GM10847 (cell line): Measurements from ENCODE around the gene FEZ2.

Experiments used
- POLR2A ChIP-seq: IDR thresholded peaks from 2 replicates; pipeline ENCODE4 v1.6.1; 2011; ENCODE audit not compliant: insufficient read length; ENCODE audit errors: extremely low read depth

The FEZ2 gene

GRCh38 chr2:36530178-36530982, 67.6 kb downstream of the FEZ2 start:
- no peak for TF ChIP-seq POLR2A

GRCh38 chr2:36528766-36529392, 69.1 kb downstream of the FEZ2 start:
- TF ChIP-seq POLR2A, result no peak

- TF ChIP-seq POLR2A, result no peak
Observed at GRCh38 chr2:36528274-36528673, 69.7 kb downstream of the FEZ2 start.

- no peak for TF ChIP-seq POLR2A
Observed at GRCh38 chr2:36526226-36526625, 71.7 kb downstream of the FEZ2 start.

GRCh38 chr2:36525245-36525644, 72.7 kb downstream of the FEZ2 start:
- TF ChIP-seq POLR2A, result no peak

GRCh38 chr2:36523153-36523552, 74.8 kb downstream of the FEZ2 start:
- no peak for TF ChIP-seq POLR2A

- TF ChIP-seq POLR2A, result no peak
Observed at GRCh38 chr2:36520431-36520830, 77.5 kb downstream of the FEZ2 start.

- no peak for TF ChIP-seq POLR2A
Observed at GRCh38 chr2:36516136-36516870, 81.7 kb downstream of the FEZ2 start.

GRCh38 chr2:36515538-36515937, 82.4 kb downstream of the FEZ2 start:
- no peak for TF ChIP-seq POLR2A

GRCh38 chr2:36513661-36514060, 84.3 kb downstream of the FEZ2 start:
- no peak for TF ChIP-seq POLR2A

- TF ChIP-seq POLR2A, result no peak
Observed at GRCh38 chr2:36512705-36513104, 85.3 kb downstream of the FEZ2 start.

GRCh38 chr2:36511858-36512603, 85.9 kb downstream of the FEZ2 start:
- no peak for TF ChIP-seq POLR2A

GRCh38 chr2:36509075-36509474, 88.9 kb downstream of the FEZ2 start:
- no peak for TF ChIP-seq POLR2A

GRCh38 chr2:36507408-36507812, 90.6 kb downstream of the FEZ2 start:
- no peak for TF ChIP-seq POLR2A
